Measurements from ENCODE around the gene ECEL1.
A peak's percentile ranks its signal among the peaks of the same experiment; 100 is the strongest.

ECEL1 gene

DNA sequence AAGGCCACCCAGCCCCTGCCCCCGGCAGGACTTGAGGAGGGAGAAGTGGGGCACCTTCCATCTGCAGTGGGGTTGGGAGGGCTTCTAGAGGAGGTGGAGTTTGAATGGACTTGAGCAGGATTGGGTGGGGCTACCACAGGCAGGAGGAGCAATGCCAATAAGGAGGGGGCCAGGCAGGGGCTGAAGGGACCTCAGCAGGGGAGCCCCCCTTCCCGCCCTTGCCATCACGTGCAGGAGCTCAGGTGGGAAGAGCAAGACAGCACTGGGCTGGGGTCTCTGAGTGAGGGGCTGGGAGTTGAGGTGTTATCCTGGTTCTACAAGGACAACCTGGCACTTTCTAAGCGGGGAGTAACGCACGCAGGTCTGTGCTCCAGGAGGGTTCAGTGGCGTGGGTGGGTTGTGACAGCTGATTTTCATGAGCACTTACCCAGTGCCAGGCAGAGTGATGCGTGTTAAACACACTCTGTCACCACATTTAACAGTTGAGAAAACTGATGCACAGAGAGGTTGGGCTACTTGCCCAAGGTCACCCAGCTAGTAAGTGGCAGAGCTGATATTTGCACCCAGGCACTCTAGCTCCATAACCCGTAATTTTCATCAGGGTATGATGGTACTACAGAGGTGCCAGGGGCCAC lies 43.1 kb upstream of the ECEL1 start:
- 0 out of 22 replicates have a peak, but pooled peaks cover 0 to 4% (median 0%) of the 10 kb centered on the region in 11 experiments for H4K20me1 ChIP-seq
- H3K27ac ChIP-seq = no peak overlapping the region
- no peaks in the 10 kb centered on the region for H3K27me3 ChIP-seq
- TF ChIP-seq Cebpa-rat (IDR thresholded peaks at IDR 0.05) = no peak
- no peaks in the 10 kb centered on the region for H3K36me3 ChIP-seq
- peaks cover 18 to 81% (median 64%) of the 10 kb centered on the region in 10 experiments for H3K4me1 ChIP-seq
- no peak overlapping the region for H3K9ac ChIP-seq
- peak overlapping the region in 8 of 11 experiments; percentile 77 to 92 (median 83); a peak in 15 of 22 replicates for H3K4me2 ChIP-seq
- peaks cover 0 to 2% (median 0%) of the 10 kb centered on the region in 11 experiments; a peak in 6 of 22 replicates for H3K9me3 ChIP-seq (replicated peaks in 1 of 11)
- H3K4me3 ChIP-seq = no peak overlapping the region

DNA sequence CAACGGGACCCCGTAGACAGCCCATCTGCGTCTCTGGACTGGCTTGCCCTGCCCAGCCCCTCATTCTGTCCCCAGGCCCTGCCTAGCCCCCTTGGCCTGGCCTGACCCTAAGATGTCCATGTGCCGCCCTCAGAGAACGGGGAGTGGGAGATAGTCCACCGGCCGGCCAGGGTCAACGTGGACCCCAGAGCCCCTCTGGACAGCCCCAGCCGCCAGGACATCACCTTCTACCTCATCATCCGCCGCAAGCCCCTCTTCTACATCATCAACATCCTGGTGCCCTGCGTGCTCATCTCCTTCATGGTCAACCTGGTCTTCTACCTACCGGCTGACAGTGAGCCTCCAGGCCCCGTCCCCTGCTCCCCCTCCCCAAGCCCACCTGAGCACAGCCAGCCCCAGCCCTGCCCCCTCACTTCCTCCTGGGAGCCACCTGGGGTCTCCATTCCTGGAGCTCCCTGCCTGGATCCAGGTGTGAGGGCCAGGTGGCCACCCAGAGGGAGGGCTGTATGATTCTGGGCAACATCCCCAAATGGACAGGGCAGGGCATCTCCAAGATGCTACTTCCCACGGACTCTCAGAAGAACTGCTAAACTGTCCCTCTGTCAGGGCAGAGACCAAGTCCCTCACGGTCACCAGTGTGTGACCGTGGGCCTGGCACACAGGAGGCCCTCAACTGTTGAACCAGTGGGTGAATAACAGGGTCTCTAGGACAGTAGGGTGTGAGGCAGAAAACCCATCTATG lies 42.3 kb upstream of the ECEL1 start:
- H3K27ac ChIP-seq = peak overlapping the region in 7 of 11 experiments; percentile 38 to 63 (median 42); a peak in 10 of 22 replicates
- peak overlapping the region in 10 of 11 experiments; percentile 75 to 92 (median 83); a peak in 20 of 22 replicates for H3K4me2 ChIP-seq
- peaks cover 0 to 4% (median 0%) of the 10 kb centered on the region in 11 experiments; a peak in 1 of 22 replicates for H4K20me1 ChIP-seq
- 0 out of 22 replicates have a peak, but pooled peaks cover 0 to 2% (median 0%) of the 10 kb centered on the region in 11 experiments for H3K27me3 ChIP-seq
- peak overlapping the region in 5 of 11 experiments; percentile 25 to 60 (median 45); a peak in 5 of 22 replicates for H3K9ac ChIP-seq
- no peaks in the 10 kb centered on the region for H3K36me3 ChIP-seq
- no peak for TF ChIP-seq Cebpa-rat (IDR thresholded peaks at IDR 0.05)
- H3K4me3 ChIP-seq = no peak overlapping the region
- no peaks in the 10 kb centered on the region for H3K9me3 ChIP-seq (replicated peaks in 1 of 11)
- peaks cover 18 to 86% (median 69%) of the 10 kb centered on the region in 10 experiments for H3K4me1 ChIP-seq

DNA sequence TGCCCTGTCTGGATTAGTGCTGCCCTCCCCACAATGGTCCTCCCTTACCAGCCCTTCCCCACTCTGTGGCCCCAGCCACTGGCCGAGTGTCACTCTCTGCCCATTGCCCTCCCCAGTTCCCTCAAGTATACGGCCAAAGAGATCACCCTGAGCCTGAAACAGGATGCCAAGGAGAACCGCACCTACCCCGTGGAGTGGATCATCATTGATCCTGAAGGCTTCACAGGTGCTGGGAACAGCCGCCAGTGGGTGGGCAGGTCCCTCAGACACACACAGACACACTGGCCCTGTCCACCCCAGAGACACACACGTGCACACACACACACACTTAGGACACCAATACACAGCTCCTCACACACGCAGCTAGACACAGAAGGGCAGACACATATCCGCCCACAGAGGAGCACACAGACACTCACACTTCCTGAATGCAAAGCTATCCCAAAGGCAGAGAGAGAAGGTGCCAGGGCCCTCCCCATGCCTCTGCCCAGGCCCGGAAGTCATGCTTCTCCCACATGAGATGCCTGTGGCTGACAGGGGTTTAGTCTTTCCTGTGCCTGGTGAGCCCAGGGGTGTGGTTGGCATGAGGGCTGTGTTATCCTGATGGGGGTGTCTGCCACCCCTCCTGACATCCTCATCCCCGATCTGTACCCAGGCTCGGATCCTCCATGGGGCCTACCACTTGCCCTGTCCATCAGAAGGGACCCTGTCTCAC lies 41.3 kb upstream of the ECEL1 start:
- H3K9me3 ChIP-seq (replicated peaks in 1 of 11) = no peaks in the 10 kb centered on the region
- H4K20me1 ChIP-seq = peaks cover 0 to 6% (median 0%) of the 10 kb centered on the region in 11 experiments; a peak in 6 of 22 replicates
- H3K27ac ChIP-seq = peak overlapping the region in 10 of 11 experiments; percentile 15 to 63 (median 42); a peak in 18 of 22 replicates
- H3K9ac ChIP-seq = peak overlapping the region in 9 of 11 experiments; percentile 6 to 60 (median 38); a peak in 13 of 22 replicates
- H3K36me3 ChIP-seq = no peaks in the 10 kb centered on the region
- no peak for TF ChIP-seq Cebpa-rat (IDR thresholded peaks at IDR 0.05)
- peaks cover 8 to 13% (median 9%) of the 10 kb centered on the region in 11 experiments for H3K27me3 ChIP-seq
- H3K4me3 ChIP-seq = peak overlapping the region in 2 of 10 experiments; percentile 16; a peak in 3 of 20 replicates
- peaks cover 25 to 85% (median 74%) of the 10 kb centered on the region in 10 experiments for H3K4me1 ChIP-seq
- H3K4me2 ChIP-seq = peak overlapping the region; percentile 75 to 92 (median 84)

DNA sequence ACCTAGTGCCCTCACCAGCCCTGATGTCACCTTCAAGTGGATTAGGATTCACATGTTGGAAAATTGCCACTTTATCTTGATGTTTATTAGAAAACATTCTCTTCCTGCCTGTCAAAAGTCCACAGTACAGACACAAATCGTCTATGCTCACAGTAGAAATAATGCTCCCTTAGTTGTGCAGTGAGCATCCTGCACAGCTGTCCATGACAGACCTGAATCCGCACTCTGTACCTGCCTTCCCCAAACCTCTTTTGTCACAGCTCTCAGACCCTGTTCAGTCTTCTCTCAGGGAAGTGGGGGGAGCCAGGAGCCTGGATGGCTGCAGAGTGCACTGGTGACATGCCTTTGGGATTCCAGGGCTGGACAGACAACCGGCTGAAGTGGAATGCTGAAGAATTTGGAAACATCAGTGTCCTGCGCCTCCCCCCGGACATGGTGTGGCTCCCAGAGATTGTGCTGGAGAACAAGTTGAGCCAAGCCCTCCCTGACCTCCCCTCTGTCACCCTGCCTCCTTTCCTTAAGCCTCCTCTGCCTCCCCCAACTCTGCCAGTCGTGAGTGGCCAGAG lies 40.4 kb upstream of the ECEL1 start:
- H3K9me3 ChIP-seq (replicated peaks in 1 of 11) = no peaks in the 10 kb centered on the region
- H4K20me1 ChIP-seq = peaks cover 0 to 15% (median 8%) of the 10 kb centered on the region in 11 experiments; a peak in 19 of 22 replicates
- H3K36me3 ChIP-seq = no peaks in the 10 kb centered on the region
- H3K27ac ChIP-seq = peak overlapping the region in 3 of 11 experiments; percentile 38 to 63 (median 48); a peak in 4 of 22 replicates
- no peak for TF ChIP-seq Cebpa-rat (IDR thresholded peaks at IDR 0.05)
- H3K4me1 ChIP-seq = peaks cover 34 to 85% (median 79%) of the 10 kb centered on the region in 10 experiments
- H3K4me2 ChIP-seq = peak overlapping the region; percentile 75 to 92 (median 84)
- H3K4me3 ChIP-seq = no peak overlapping the region
- H3K9ac ChIP-seq = peak overlapping the region in 3 of 11 experiments; percentile 47 to 60 (median 52); a peak in 2 of 22 replicates
- H3K27me3 ChIP-seq = peaks cover 17 to 22% (median 18%) of the 10 kb centered on the region in 11 experiments

DNA sequence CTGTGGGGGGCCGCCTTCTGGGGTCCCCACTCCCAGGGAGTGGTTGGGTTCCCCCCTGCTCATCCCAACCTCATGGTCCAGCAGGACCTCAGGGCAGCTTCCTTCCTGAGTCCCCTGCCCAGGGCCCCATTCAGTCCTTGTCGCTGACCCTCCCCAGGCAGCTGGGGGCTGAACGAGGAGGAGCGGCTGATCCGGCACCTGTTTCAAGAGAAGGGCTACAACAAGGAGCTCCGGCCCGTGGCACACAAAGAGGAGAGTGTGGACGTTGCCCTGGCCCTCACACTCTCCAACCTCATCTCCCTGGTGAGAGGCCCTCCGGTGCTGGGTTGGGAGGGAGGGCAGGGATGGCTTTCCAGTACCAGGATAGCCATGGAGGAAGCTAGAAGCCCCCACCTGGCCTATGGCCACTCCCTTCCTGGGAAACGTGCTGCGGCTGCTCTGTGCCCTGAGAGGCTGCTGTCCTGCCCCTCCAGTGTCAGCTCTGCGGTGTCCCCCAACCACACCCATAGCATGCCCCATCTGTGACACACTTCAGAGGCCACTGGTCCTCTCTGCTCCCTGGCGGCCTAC lies 38.8 kb upstream of the ECEL1 start:
- H3K36me3 ChIP-seq = no peaks in the 10 kb centered on the region
- H3K9me3 ChIP-seq (replicated peaks in 1 of 11) = no peaks in the 10 kb centered on the region
- no peak overlapping the region for H3K4me2 ChIP-seq
- H3K4me3 ChIP-seq = no peak overlapping the region
- H3K27ac ChIP-seq = no peak overlapping the region
- no peak for TF ChIP-seq Cebpa-rat (IDR thresholded peaks at IDR 0.05)
- H3K4me1 ChIP-seq = peaks cover 39 to 84% (median 76%) of the 10 kb centered on the region in 10 experiments
- H3K9ac ChIP-seq = no peak overlapping the region
- peaks cover 32 to 38% (median 33%) of the 10 kb centered on the region in 11 experiments for H3K27me3 ChIP-seq
- H4K20me1 ChIP-seq = peaks cover 0 to 23% (median 15%) of the 10 kb centered on the region in 11 experiments; a peak in 19 of 22 replicates

DNA sequence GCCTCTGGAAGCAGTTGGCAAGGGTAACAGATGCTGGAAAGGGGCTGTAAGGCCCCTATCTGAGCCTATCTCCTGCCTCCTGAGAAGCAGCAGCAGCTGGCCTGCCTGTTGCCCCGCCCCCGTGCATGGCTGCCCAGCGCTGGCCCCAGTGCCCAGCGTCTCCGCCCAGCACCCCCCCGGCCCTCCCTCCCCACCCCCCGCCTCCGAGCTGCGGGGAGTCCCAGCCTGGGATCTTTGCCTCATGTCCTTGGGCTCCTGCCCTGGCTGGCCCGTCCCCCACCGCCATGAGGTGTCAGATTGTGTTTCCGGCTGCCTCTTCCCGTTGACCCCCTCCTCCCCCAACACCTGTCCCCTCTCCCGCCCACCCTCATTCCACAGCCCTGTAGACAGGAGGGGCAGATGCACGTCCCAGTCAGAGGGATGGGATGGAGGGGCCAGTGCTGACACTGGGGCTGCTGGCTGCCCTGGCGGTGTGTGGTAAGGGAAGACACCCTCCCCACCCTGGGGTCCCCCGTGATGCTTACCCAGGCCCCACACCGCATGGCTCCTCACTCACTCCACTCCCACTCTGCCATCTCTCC lies 38.2 kb upstream of the ECEL1 start, which contains the start of gene CHRND:
CHRND (plus strand) TSS at position 370 of the 581 bp plus-strand sequence; CDS start at position 426, 56 bp downstream.
- H3K36me3 ChIP-seq = no peaks in the 10 kb centered on the region
- H3K27me3 ChIP-seq = peaks cover 33 to 43% (median 38%) of the 10 kb centered on the region in 11 experiments
- no peak within 1 kb of the TSS for H3K27ac ChIP-seq
- H3K9ac ChIP-seq = peak within 1 kb of the TSS in 1 of 11 experiments; percentile 50; a peak in 2 of 22 replicates
- no peak for TF ChIP-seq Cebpa-rat (IDR thresholded peaks at IDR 0.05)
- peak within 1 kb of the TSS in 8 of 11 experiments; percentile 44 to 100 (median 94); a peak in 15 of 22 replicates for H3K4me2 ChIP-seq
- H3K9me3 ChIP-seq (replicated peaks in 1 of 11) = no peaks in the 10 kb centered on the region
- no peak within 1 kb of the TSS for H3K4me3 ChIP-seq
- peaks cover 0 to 28% (median 15%) of the 10 kb centered on the region in 11 experiments; a peak in 19 of 22 replicates for H4K20me1 ChIP-seq
- peaks cover 39 to 80% (median 71%) of the 10 kb centered on the region in 10 experiments for H3K4me1 ChIP-seq

DNA sequence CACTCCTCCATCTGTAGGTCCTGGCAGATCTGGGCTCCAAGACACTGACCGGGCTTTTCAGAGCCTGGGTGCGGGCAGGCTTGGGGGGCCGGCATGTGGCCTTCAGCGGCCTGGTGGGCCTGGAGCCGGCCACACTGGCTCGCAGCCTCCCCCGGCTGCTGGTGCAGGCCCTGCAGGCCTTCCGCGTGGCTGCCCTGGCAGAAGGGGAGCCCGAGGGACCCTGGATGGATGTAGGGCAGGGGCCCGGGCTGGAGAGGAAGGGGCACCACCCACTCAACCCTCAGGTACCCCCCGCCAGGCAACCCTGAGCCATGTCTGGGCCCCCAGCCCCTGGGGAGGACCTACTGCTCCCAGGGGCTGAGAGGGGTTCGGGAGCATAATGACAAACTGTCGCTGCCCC lies 37.6 kb upstream of the ECEL1 start:
- Histone ChIP-seq H3K27ac (no peak overlapping the region), H3K4me3 (no peak overlapping the region), H3K36me3 (no peaks in the 10 kb centered on the region), H3K9me3 (replicated peaks in 1 of 11) (no peaks in the 10 kb centered on the region), H3K4me2 (peak overlapping the region in 8 of 11 experiments; percentile 44 to 100 (median 94); a peak in 15 of 22 replicates), H3K4me1 (peaks cover 39 to 73% (median 65%) of the 10 kb centered on the region in 10 experiments), H4K20me1 (peaks cover 0 to 30% (median 15%) of the 10 kb centered on the region in 11 experiments; a peak in 19 of 22 replicates), H3K9ac (peak overlapping the region in 1 of 11 experiments; percentile 50; a peak in 2 of 22 replicates), H3K27me3 (peaks cover 33 to 47% (median 38%) of the 10 kb centered on the region in 11 experiments)
- no peak for TF ChIP-seq Cebpa-rat (IDR thresholded peaks at IDR 0.05)

Measured in BLaER1 treated with 17β-estradiol and CSF1 and Interleukin-3, amounts not matched to agents 10 nM and 100 nM (cell line).